Measurements from ENCODE around the gene CR1.
"Not testable (repeated sequence)": the region's sequence is repeated elsewhere in the genome, so short reads cannot be mapped to it uniquely, and the experiment has no call there.

- not testable (repeated sequence) for TF ChIP-seq CTCF, MYC, MAX (IDR thresholded peaks at IDR 0.05; ENCODE audit: low read depth, low read length)
Observed at GRCh38 chr1:207625504-207626071, 129.6 kb downstream of the CR1 start.
